HG03565 (cell line): Measurements from ENCODE around the gene PDAP1.
"Not testable (repeated sequence)": the region's sequence is repeated elsewhere in the genome, so short reads cannot be mapped to it uniquely, and the experiment has no call there.

Source experiments
- ATAC-seq: cut with Tn5 transposase; IDR thresholded peaks from one replicate; pipeline ENCODE4 v1.9.1; 2021; ENCODE audit warnings: mild to moderate bottlenecking, moderate library complexity; ENCODE audit not compliant: unreplicated experiment

Gene PDAP1

GRCh38 chr7:99428972-99429566 is 20.7 kb upstream of the PDAP1 start:
- ATAC-seq = no peak

- ATAC-seq = no peak
Measured at GRCh38 chr7:99424932-99425730, 16.7 kb upstream of the PDAP1 start.

- ATAC-seq = no peak
Measured at GRCh38 chr7:99422625-99423024, 14.2 kb upstream of the PDAP1 start.

- ATAC-seq = no peak
Measured at GRCh38 chr7:99422186-99422585, 13.8 kb upstream of the PDAP1 start.

GRCh38 chr7:99420986-99421385 is 12.6 kb upstream of the PDAP1 start:
- ATAC-seq = no peak

GRCh38 chr7:99420213-99420612 is 11.8 kb upstream of the PDAP1 start:
- ATAC-seq = no peak

- ATAC-seq = no peak
Measured at GRCh38 chr7:99419323-99420021, 11.1 kb upstream of the PDAP1 start.

- no peak for ATAC-seq
Measured at GRCh38 chr7:99418260-99418659, 9.9 kb upstream of the PDAP1 start.

GRCh38 chr7:99415513-99416127 is 7.2 kb upstream of the PDAP1 start:
- ATAC-seq = not testable (repeated sequence)

- no peak for ATAC-seq
Measured at GRCh38 chr7:99410635-99411034, 2.2 kb upstream of the PDAP1 start.

GRCh38 chr7:99409806-99410205 is 1.4 kb upstream of the PDAP1 start:
- ATAC-seq = no peak

- ATAC-seq = no peak
Measured at GRCh38 chr7:99409192-99409572, 785 bp upstream of the PDAP1 start.

- no peak for ATAC-seq
Measured at GRCh38 chr7:99407872-99408378, 472 bp downstream of the PDAP1 start.

GRCh38 chr7:99406557-99406956 is 1.8 kb downstream of the PDAP1 start:
- ATAC-seq = no peak

- no peak for ATAC-seq
Measured at GRCh38 chr7:99404977-99405320, 3.4 kb downstream of the PDAP1 start.

- no peak for ATAC-seq
Measured at GRCh38 chr7:99404235-99404976, 4.0 kb downstream of the PDAP1 start.

GRCh38 chr7:99403764-99404163 is 4.6 kb downstream of the PDAP1 start:
- no peak for ATAC-seq

GRCh38 chr7:99402854-99403253 is 5.5 kb downstream of the PDAP1 start:
- ATAC-seq = no peak

GRCh38 chr7:99399597-99399996 is 8.8 kb downstream of the PDAP1 start:
- ATAC-seq = no peak

- ATAC-seq = no peak
Measured at GRCh38 chr7:99398891-99399445, 9.4 kb downstream of the PDAP1 start.
